ENCODE data around the gene ASNS. TPM values are rescaled to one million over a fixed set of nuclear protein-coding genes. Genes with fewer than 3 reads are reported as not detected.
"Not testable (repeated sequence)": the region's sequence is repeated elsewhere in the genome, so short reads cannot be mapped to it uniquely, and the experiment has no call there.

Gene ASNS
- total RNA-seq, 2 experiments from 2014 or later: 124 to 283 TPM

DNA sequence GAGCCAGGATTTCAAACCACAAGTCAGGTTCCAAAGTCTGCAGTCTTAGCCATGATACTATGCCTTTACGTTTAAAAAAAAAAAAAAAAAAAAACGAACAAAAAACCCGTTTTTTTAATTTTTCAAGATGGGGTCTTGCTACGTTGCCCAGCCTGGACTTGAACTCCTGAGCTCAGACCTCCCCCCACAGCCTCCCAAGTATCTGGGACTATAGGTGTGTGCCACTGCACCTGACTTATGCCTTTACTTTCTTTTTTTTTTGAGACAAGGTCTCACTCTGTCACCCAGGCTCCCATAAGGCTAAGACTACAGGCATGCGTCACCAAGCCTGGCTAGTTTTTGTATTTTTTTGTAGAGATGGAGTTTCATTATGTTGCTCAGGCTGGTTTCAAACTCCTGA is 14.7 kb downstream of the ASNS start:
- H3K4me2 ChIP-seq (ENCODE audit: low read length): no peak overlapping the region
- BruUV-seq (replicated peaks): no TSS peak
- H3K4me3 ChIP-seq (ENCODE audit: low read depth, low read length, poor library complexity, severe bottlenecking): no peak overlapping the region
- H3K9me2 ChIP-seq (ENCODE audit: insufficient read depth, low read length): no peaks in the 10 kb centered on the region
- H2AFZ ChIP-seq (ENCODE audit: low read length): no peak overlapping the region
- CTCF ChIA-PET (ENCODE audit: unreplicated experiment): no interaction called here
- POLR2A ChIA-PET: interaction anchor here (1.4 kb wide), 1 partner anchor 15 kb away, joined by 4 read pairs; the partner anchor contains the start of gene ASNS
- no peaks in the 10 kb centered on the region for H3K79me2 ChIP-seq (ENCODE audit: insufficient read depth, low read depth, low read length)
- peaks cover 100% of the 10 kb centered on the region for H3K36me3 ChIP-seq (ENCODE audit: insufficient read depth, low read length)
- TF ChIP-seq, protein P1, sequence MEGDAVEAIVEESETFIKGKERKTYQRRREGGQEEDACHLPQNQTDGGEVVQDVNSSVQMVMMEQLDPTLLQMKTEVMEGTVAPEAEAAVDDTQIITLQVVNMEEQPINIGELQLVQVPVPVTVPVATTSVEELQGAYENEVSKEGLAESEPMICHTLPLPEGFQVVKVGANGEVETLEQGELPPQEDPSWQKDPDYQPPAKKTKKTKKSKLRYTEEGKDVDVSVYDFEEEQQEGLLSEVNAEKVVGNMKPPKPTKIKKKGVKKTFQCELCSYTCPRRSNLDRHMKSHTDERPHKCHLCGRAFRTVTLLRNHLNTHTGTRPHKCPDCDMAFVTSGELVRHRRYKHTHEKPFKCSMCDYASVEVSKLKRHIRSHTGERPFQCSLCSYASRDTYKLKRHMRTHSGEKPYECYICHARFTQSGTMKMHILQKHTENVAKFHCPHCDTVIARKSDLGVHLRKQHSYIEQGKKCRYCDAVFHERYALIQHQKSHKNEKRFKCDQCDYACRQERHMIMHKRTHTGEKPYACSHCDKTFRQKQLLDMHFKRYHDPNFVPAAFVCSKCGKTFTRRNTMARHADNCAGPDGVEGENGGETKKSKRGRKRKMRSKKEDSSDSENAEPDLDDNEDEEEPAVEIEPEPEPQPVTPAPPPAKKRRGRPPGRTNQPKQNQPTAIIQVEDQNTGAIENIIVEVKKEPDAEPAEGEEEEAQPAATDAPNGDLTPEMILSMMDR (conservative IDR thresholded peaks at IDR 0.05; ENCODE audit: low read length): no peak
- TF ChIP-seq EZH2phosphoT487 (IDR thresholded peaks at IDR 0.05; ENCODE audit: borderline replicate concordance, low read depth, low read length): no peak
- no peaks in the 10 kb centered on the region for H3K4me1 ChIP-seq (ENCODE audit: insufficient read depth, low read length, poor library complexity, severe bottlenecking)
- intact Hi-C loops (cut with micrococcal nuclease; ENCODE audit: unreplicated experiment): no loop called here
- H3K9me3 ChIP-seq (ENCODE audit: low read length): no peaks in the 10 kb centered on the region
- H3K27ac ChIP-seq (ENCODE audit: low read depth, low read length, poor library complexity, severe bottlenecking): no peak overlapping the region
- no peak for DNase-seq (ENCODE audit: low spot score)
- no peaks in the 10 kb centered on the region for H4K20me1 ChIP-seq (ENCODE audit: insufficient read depth, low read length)

GRCh38 chr7:97851683-97852082 is 20.5 kb downstream of the ASNS start:
- TF ChIP-seq, protein P1 (conservative IDR thresholded peaks at IDR 0.05; ENCODE audit: low read length): no peak
- TF ChIP-seq EZH2phosphoT487 (IDR thresholded peaks at IDR 0.05; ENCODE audit: borderline replicate concordance, low read depth, low read length): no peak
- Histone ChIP-seq H3K27ac (ENCODE audit: low read depth, low read length, poor library complexity, severe bottlenecking) (no peak overlapping the region), H4K20me1 (ENCODE audit: insufficient read depth, low read length) (no peaks in the 10 kb centered on the region), H3K4me2 (ENCODE audit: low read length) (no peak overlapping the region), H3K4me3 (ENCODE audit: low read depth, low read length, poor library complexity, severe bottlenecking) (no peak overlapping the region), H3K9me3 (ENCODE audit: low read length) (no peaks in the 10 kb centered on the region), H2AFZ (ENCODE audit: low read length) (no peak overlapping the region), H3K9me2 (ENCODE audit: insufficient read depth, low read length) (no peaks in the 10 kb centered on the region), H3K4me1 (ENCODE audit: insufficient read depth, low read length, poor library complexity, severe bottlenecking) (no peaks in the 10 kb centered on the region), H3K79me2 (ENCODE audit: insufficient read depth, low read depth, low read length) (no peaks in the 10 kb centered on the region), H3K36me3 (ENCODE audit: insufficient read depth, low read length) (peaks cover 58% of the 10 kb centered on the region)
- CTCF ChIA-PET (ENCODE audit: unreplicated experiment): no interaction called here
- DNase-seq (ENCODE audit: low spot score): no peak
- BruUV-seq (replicated peaks): no TSS peak
- POLR2A ChIA-PET: no interaction called here
- intact Hi-C loops (cut with micrococcal nuclease; ENCODE audit: unreplicated experiment): no loop called here

DNA sequence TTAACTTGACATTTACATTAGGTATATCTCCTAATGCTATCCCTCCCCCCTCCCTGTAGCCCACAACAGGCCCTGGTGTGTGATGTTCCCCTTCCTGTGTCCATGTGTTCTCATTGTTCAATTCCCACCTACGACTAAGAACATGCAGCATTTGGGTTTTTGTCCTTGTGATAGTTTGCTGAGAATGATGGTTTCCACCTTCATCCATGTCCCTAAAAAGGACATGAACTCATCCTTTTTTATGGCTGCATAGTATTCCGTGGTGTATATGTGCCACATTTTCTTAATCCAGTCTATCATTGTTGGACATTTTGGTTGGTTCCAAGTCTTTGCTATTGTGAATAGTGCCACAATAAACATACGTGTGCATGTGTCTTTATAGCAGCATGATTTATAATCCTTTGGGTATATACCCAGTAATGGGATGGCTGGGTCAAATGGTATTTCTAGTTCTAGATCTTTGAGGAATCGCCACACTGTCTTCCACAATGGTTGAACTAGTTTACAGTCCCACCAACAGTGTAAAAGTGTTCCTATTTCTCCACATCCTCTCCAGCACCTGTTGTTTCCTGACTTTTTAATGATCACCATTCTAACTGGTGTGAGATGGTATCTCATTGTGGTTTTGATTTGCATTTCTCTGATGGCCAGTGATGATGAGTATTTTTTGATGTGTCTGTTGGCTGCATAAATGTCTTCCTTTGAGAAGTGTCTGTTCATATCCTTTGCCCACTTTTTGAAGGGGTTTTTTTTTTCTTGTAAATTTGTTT is 21.8 kb downstream of the ASNS start:
- H3K4me3 ChIP-seq (ENCODE audit: low read depth, low read length, poor library complexity, severe bottlenecking); POLR2A ChIA-PET; DNase-seq (ENCODE audit: low spot score); CTCF ChIA-PET (ENCODE audit: unreplicated experiment); H3K9me3 ChIP-seq (ENCODE audit: low read length); H2AFZ ChIP-seq (ENCODE audit: low read length); H3K9me2 ChIP-seq (ENCODE audit: insufficient read depth, low read length); BruUV-seq (replicated peaks); H3K79me2 ChIP-seq (ENCODE audit: insufficient read depth, low read depth, low read length); H3K27ac ChIP-seq (ENCODE audit: low read depth, low read length, poor library complexity, severe bottlenecking); H4K20me1 ChIP-seq (ENCODE audit: insufficient read depth, low read length); H3K4me1 ChIP-seq (ENCODE audit: insufficient read depth, low read length, poor library complexity, severe bottlenecking); H3K4me2 ChIP-seq (ENCODE audit: low read length); intact Hi-C loops (cut with micrococcal nuclease; ENCODE audit: unreplicated experiment): not testable (repeated sequence)
- peaks cover 46% of the 10 kb centered on the region for H3K36me3 ChIP-seq (ENCODE audit: insufficient read depth, low read length)

All from OCI-LY7 (cell line).